Uterus (tissue), 2 donors: ENCODE data around the gene DCAF5.

Experiments
- POLR2A ChIP-seq, 2 donors: fragments of 450-650 bp; IDR thresholded peaks; one replicate each; pipeline ENCODE4 v1.6.1; 2016; ENCODE audit warnings: antibody characterized with exemption in 2 of 2, mild to moderate bottlenecking in 1 of 2, moderate library complexity in 1 of 2
- TF ChIP-seq, protein P1 (sequence below), 4 experiments: fragments of 200-600 bp in 2 of 4; fragments of 450-650 bp in 2 of 4; sonication (generic) in 2 of 4; IDR thresholded peaks; one replicate each; pipeline ENCODE4 v1.5.1; 2016 to 2019; ENCODE audit warnings: antibody characterized with exemption in 4 of 4, mild to moderate bottlenecking in 2 of 4, moderate library complexity in 1 of 4

- TF ChIP-seq, protein P1, sequence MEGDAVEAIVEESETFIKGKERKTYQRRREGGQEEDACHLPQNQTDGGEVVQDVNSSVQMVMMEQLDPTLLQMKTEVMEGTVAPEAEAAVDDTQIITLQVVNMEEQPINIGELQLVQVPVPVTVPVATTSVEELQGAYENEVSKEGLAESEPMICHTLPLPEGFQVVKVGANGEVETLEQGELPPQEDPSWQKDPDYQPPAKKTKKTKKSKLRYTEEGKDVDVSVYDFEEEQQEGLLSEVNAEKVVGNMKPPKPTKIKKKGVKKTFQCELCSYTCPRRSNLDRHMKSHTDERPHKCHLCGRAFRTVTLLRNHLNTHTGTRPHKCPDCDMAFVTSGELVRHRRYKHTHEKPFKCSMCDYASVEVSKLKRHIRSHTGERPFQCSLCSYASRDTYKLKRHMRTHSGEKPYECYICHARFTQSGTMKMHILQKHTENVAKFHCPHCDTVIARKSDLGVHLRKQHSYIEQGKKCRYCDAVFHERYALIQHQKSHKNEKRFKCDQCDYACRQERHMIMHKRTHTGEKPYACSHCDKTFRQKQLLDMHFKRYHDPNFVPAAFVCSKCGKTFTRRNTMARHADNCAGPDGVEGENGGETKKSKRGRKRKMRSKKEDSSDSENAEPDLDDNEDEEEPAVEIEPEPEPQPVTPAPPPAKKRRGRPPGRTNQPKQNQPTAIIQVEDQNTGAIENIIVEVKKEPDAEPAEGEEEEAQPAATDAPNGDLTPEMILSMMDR (IDR thresholded peaks at IDR 0.05): no peak
- no peak for TF ChIP-seq POLR2A (IDR thresholded peaks at IDR 0.05)
These were observed 125.5 kb downstream of the DCAF5 start for GRCh38 chr14:69027242-69027913.
